ENCODE measurements around the gene CTTN.

CTTN gene

GRCh38 chr11:70436501-70436860, 38.2 kb downstream of the CTTN start:
- Histone ChIP-seq H2AFZ (ENCODE audit: low read length) (no peak overlapping the region), H3K4me2 (ENCODE audit: low read length) (no peak overlapping the region), H3K9ac (ENCODE audit: low read length) (no peak overlapping the region), H3K4me3 (ENCODE audit: low read depth, low read length, poor library complexity, severe bottlenecking) (no peak overlapping the region), H3F3A (ENCODE audit: insufficient read depth, low read length) (no peaks in the 10 kb centered on the region), H3K9me2 (ENCODE audit: low read depth, low read length) (no peaks in the 10 kb centered on the region), H3K36me3 (ENCODE audit: insufficient read depth, low read length) (no peaks in the 10 kb centered on the region), H4K20me1 (ENCODE audit: insufficient read depth, low read length) (no peaks in the 10 kb centered on the region), H3K27me3 (ENCODE audit: insufficient read depth, low read length) (no peaks in the 10 kb centered on the region; the same call in 1 of the 2 replicates), H3K9me3 (ENCODE audit: low read length) (peaks cover 3% of the 10 kb centered on the region; the same call in 1 of the 2 replicates), H3K27ac (ENCODE audit: low read depth, low read length, poor library complexity, severe bottlenecking) (no peak overlapping the region), H3K4me1 (ENCODE audit: insufficient read depth, low read length, severe bottlenecking) (peaks cover 6% of the 10 kb centered on the region), H3K79me2 (ENCODE audit: insufficient read depth, low read length) (no peaks in the 10 kb centered on the region)
- TF ChIP-seq CTCF (IDR thresholded peaks at IDR 0.05; ENCODE audit: low read length), result no peak
- TF ChIP-seq EZH2 (IDR thresholded peaks at IDR 0.05; ENCODE audit: borderline replicate concordance, low read length), result no peak

GRCh38 chr11:70437111-70437784, 38.9 kb downstream of the CTTN start:
- Histone ChIP-seq H2AFZ (ENCODE audit: low read length) (no peak overlapping the region), H4K20me1 (ENCODE audit: insufficient read depth, low read length) (no peaks in the 10 kb centered on the region), H3F3A (ENCODE audit: insufficient read depth, low read length) (no peaks in the 10 kb centered on the region), H3K27ac (ENCODE audit: low read depth, low read length, poor library complexity, severe bottlenecking) (no peak overlapping the region), H3K4me2 (ENCODE audit: low read length) (no peak overlapping the region), H3K9me2 (ENCODE audit: low read depth, low read length) (no peaks in the 10 kb centered on the region), H3K9ac (ENCODE audit: low read length) (no peak overlapping the region), H3K27me3 (ENCODE audit: insufficient read depth, low read length) (no peaks in the 10 kb centered on the region; the same call in 1 of the 2 replicates), H3K4me3 (ENCODE audit: low read depth, low read length, poor library complexity, severe bottlenecking) (no peak overlapping the region), H3K4me1 (ENCODE audit: insufficient read depth, low read length, severe bottlenecking) (peaks cover 6% of the 10 kb centered on the region), H3K36me3 (ENCODE audit: insufficient read depth, low read length) (no peaks in the 10 kb centered on the region), H3K79me2 (ENCODE audit: insufficient read depth, low read length) (no peaks in the 10 kb centered on the region), H3K9me3 (ENCODE audit: low read length) (peaks cover 3% of the 10 kb centered on the region; the same call in 1 of the 2 replicates)
- no peak for TF ChIP-seq EZH2 (IDR thresholded peaks at IDR 0.05; ENCODE audit: borderline replicate concordance, low read length)
- no peak for TF ChIP-seq CTCF (IDR thresholded peaks at IDR 0.05; ENCODE audit: low read length)

- Histone ChIP-seq H2AFZ (ENCODE audit: low read length) (no peak overlapping the region), H3K27me3 (ENCODE audit: insufficient read depth, low read length) (no peaks in the 10 kb centered on the region; the same call in 1 of the 2 replicates)
Measured at GRCh38 chr11:70440206-70440605, 41.9 kb downstream of the CTTN start.

More at GRCh38 chr11:70440206-70440605, 41.9 kb downstream of the CTTN start:
- TF ChIP-seq CTCF (IDR thresholded peaks at IDR 0.05; ENCODE audit: low read length), result no peak
- no peak for TF ChIP-seq EZH2 (IDR thresholded peaks at IDR 0.05; ENCODE audit: borderline replicate concordance, low read length)
- H4K20me1 ChIP-seq (ENCODE audit: insufficient read depth, low read length), result no peaks in the 10 kb centered on the region
- no peak overlapping the region for H3K4me2 ChIP-seq (ENCODE audit: low read length)
- H3K79me2 ChIP-seq (ENCODE audit: insufficient read depth, low read length), result no peaks in the 10 kb centered on the region
- no peak overlapping the region for H3K27ac ChIP-seq (ENCODE audit: low read depth, low read length, poor library complexity, severe bottlenecking)
- H3K9ac ChIP-seq (ENCODE audit: low read length), result no peak overlapping the region
- H3K9me2 ChIP-seq (ENCODE audit: low read depth, low read length), result no peaks in the 10 kb centered on the region
- no peak overlapping the region for H3K4me3 ChIP-seq (ENCODE audit: low read depth, low read length, poor library complexity, severe bottlenecking)
- H3K4me1 ChIP-seq (ENCODE audit: insufficient read depth, low read length, severe bottlenecking), result peaks cover 6% of the 10 kb centered on the region
- H3K36me3 ChIP-seq (ENCODE audit: insufficient read depth, low read length), result no peaks in the 10 kb centered on the region
- peaks cover 3% of the 10 kb centered on the region; the same call in 1 of the 2 replicates for H3K9me3 ChIP-seq (ENCODE audit: low read length)
- no peaks in the 10 kb centered on the region for H3F3A ChIP-seq (ENCODE audit: insufficient read depth, low read length)

Measured in OCI-LY1 (cell line).